GM12872 (cell line): ENCODE measurements around the gene XPO4.
A peak's percentile ranks its signal among the peaks of the same experiment; 100 is the strongest.

ENCODE experiments used
- TF ChIP-seq, protein P1 (sequence below): IDR thresholded peaks from 3 replicates; pipeline ENCODE4 v1.5.1; 2011; ENCODE audit warnings: low read depth, mild to moderate bottlenecking, low read length, moderate library complexity; ENCODE audit not compliant: insufficient read depth

The XPO4 gene

DNA sequence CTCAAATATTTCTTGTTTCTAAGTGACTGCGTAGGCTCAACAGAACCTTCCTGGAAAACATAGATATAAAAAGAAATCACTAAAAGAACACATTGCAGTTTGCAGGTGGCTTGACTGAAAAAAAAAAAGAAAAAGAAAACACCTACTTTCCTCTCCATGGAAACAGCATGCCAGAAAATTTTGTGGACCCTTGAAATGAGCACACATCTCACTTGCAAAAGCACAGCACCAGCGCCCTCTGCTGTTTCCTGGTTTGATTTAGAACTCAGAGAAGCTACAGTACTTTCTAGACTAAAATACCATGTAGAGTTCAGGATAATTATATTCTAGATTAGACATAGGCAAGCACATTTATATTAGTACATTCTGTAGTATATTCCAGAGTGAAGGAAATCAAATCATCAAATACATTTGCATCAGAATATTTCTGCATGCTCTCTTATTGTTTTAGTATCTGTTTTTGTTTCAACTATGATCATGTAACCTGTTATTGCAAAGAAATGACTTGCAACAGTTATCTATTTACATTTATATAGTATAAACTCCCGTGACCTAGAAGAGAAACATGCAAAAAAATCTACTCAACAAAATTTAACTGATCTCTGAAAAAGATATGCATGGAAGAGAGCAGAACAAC lies 22.3 kb upstream of the XPO4 start:
- TF ChIP-seq, protein P1, sequence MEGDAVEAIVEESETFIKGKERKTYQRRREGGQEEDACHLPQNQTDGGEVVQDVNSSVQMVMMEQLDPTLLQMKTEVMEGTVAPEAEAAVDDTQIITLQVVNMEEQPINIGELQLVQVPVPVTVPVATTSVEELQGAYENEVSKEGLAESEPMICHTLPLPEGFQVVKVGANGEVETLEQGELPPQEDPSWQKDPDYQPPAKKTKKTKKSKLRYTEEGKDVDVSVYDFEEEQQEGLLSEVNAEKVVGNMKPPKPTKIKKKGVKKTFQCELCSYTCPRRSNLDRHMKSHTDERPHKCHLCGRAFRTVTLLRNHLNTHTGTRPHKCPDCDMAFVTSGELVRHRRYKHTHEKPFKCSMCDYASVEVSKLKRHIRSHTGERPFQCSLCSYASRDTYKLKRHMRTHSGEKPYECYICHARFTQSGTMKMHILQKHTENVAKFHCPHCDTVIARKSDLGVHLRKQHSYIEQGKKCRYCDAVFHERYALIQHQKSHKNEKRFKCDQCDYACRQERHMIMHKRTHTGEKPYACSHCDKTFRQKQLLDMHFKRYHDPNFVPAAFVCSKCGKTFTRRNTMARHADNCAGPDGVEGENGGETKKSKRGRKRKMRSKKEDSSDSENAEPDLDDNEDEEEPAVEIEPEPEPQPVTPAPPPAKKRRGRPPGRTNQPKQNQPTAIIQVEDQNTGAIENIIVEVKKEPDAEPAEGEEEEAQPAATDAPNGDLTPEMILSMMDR: peak; percentile 76

DNA sequence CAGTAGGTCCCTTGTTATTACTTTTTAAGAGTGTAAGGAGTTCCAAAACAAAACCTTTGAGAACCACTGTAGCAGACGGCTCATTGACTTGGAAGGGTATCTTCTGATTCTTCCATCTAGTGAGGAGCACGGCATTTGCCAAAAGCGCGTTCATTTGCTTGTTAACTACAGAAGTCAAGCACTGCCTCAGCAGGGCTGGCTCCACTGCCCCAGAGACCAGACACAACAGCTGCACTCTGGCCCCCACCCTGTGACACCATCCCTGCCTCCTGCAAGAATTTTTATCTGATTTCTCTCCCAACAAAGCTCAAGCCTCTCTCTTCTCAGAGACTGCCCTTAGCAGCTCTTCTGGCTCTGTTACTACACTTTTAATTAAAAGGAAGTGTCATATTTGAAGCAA lies 20.7 kb upstream of the XPO4 start:
- TF ChIP-seq, protein P1: no peak

DNA sequence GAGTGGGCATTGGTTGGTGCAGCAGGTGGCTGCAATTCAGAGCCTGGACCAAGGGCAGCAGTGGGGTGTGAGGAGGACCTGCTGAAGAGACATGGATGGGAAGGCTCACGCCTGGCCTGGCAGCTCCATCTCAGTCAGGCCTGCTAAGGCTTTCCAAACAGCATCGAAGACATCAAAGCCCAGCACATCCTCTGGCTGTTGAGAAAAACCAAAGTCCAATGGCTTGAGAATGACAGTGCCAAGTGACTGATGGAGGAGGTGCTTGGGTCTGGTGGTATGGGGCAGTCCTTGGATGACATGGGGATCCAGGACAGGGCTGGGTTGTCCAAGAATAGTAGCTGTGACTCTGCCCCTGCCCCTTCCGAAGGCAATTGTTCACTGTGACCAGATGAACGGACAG lies 19.0 kb upstream of the XPO4 start:
- TF ChIP-seq, protein P1: no peak

DNA sequence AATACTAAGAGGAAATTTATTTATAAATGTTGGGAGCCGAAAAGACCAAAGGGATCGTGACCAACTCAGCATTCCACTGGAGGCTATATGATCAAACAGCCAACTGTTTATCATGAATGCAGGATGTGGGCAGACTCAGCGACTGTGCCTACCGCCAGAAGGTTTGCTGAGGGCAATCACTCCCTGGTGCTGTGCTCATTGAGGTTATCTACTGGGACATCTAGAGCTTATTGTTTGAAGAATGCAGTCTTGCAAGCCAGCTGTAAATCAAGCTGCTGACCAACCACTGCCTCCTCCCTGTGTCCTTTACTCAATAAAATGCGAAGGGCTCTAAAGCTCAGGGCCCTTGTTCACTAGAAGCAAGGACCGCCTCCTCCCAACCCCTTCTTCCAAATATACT lies 8.5 kb upstream of the XPO4 start:
- TF ChIP-seq, protein P1: no peak

DNA sequence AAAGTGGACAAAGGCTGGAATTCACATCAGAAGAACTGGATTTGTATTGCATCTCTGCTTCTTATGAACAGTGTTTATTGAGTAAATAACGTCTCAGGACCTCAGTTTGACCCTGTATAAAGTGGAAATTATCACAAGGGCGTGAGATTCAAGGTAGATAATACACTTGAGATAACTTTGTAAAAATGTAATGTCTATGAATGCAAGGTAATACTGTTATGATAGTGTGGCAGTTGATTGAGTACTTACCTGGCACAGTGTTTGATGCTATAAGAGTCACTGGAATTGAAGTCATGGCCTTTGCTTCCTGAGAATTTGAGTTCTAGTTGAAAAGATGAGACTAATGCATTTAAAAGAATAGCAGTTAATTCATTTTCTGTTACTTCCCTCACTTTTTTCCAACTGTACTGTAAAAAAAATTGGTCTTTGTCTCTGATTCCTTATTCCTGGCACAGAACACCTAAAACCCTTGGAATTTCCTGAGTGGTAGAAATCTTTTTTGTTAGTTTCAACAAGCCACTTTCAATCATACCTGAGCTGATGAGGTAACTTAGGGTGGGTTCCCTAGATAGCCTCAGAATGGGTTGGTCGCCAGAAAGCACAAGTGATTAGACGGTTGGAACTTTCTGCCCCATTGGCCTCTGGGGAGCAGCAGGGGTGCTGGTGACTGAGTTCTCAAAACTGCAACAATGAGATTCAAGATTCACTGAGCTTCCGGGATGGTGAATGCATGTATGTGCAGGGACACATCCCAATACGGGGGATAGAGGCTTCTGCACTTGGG lies 6.4 kb upstream of the XPO4 start:
- TF ChIP-seq, protein P1: no peak

DNA sequence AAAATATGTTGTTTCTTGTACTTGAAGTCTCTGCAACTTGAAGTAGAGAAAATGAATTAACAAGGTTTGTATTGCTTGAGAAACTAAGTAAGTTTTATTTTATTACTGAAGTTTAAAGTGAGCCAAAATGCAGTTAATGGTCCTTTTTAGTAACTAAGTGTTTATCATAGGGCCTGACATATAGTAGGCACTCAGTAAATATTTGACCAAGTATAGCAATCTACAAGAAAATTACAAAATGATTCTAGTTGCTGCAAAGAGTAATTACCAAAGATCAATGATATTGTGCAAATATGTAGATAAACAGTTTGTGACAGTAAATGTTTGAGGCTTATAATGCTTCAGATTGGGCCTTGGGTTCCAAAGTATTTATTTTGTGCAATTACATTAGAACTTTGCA lies 2.4 kb upstream of the XPO4 start:
- TF ChIP-seq, protein P1: no peak

DNA sequence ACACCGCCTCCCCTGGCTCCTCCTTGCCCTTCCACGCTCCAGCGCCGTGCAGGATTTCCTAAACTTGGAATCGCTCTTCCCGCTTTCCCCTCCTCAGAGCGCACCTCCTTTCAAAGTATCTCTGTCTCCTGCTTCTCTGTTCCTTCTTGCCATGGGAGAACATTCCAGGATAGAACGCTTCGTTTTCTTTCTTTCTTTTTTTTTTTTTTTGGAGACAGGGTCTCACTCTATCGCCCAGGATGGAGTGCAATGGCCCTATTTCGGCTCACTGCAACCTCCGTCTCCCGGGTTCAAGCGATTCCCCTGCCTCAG lies 574 bp upstream of the XPO4 start:
- TF ChIP-seq, protein P1: no peak
